Right lobe of liver (tissue), 4 donors: ENCODE measurements around the gene ASIC2.

ENCODE experiments used
- CTCF ChIP-seq, 4 donors: fragments of 200-600 bp in 3 of 4; fragments of 450-650 bp in 1 of 4; IDR thresholded peaks; one replicate each; pipeline versions ENCODE4 v1.5.1 to v1.8.0; 2016 to 2022; ENCODE audit warnings: antibody characterized with exemption in 4 of 4, mild to moderate bottlenecking in 2 of 4
- POLR2A ChIP-seq: fragments of 450-650 bp; IDR thresholded peaks from one replicate; pipeline ENCODE4 v1.6.1; 2017; ENCODE audit warnings: antibody characterized with exemption, mild to moderate bottlenecking
- donor health status: DM: no; HTN: no; CAD: no.
- donor health status: DM: no; HTN: no; CAD: no.
- donor health status: DM: no; HTN: yes; CAD: no.

DNA sequence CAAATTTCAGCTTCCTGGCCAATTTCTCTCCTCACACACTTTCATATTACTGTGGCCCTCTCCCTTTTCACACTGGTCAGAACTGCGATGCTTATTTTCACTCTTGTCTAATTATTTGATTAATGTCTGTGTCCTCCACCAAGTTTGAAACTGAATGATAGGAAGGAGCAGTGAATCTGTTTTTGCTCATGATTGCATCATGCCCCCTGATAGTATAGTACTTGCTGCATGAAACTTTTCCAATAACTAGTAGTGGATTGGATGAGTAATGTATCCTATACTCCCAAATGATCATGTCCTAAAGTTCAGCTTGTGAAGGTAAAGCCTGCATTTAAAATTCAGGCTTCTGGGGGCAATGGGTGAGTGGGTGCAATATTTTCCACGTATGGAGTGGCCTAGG is 121.2 kb downstream of the ASIC2 start:
- no peak for TF ChIP-seq CTCF (IDR thresholded peaks at IDR 0.05)
- no peak for TF ChIP-seq POLR2A
